ENCODE data around the gene ABHD17C. TPM values are rescaled to one million over a fixed set of nuclear protein-coding genes. Genes with fewer than 3 reads are reported as not detected.

Gene ABHD17C
- total and polyA plus RNA-seq, 2 of the 8 experiments (the other 6 are each of a cell fraction or from before 2014, with no cell fraction given) = 20.2 to 29.8 TPM

DNA sequence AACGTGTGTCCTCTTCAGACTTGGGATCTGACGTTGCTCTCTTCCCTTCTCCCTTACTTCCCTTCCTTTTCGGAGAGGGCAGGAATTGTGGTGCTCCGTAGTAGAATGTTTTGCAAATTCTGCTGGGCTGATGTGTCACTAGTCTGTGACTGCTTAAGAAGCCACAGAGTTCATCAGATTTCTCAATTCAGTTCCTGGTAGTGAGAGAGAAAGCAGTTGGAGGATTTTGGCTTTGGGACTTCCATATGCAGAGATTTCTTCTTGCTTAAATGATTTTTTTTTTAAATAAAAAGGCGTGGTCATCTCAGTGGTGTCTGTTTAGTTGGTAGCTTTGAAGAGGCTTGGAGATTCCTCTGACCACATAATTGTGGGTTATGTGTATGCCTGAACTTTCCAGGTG is 94.2 kb downstream of the ABHD17C start (continued):
- TF ChIP-seq SAP30 (IDR thresholded peaks at IDR 0.05; ENCODE audit: insufficient read depth, insufficient replicate concordance, low read length) (no peak), GTF2F1 (IDR thresholded peaks at IDR 0.05; ENCODE audit: borderline replicate concordance, low read depth, low read length) (no peak), RNF2 (IDR thresholded peaks at IDR 0.05; ENCODE audit: borderline replicate concordance, low read depth, low read length, missing control alignments, poor library complexity, severe bottlenecking) (no peak), MAFK (IDR thresholded peaks at IDR 0.05; ENCODE audit: low read depth, low read length) (no peak)
- TF ChIP-seq, protein P1, sequence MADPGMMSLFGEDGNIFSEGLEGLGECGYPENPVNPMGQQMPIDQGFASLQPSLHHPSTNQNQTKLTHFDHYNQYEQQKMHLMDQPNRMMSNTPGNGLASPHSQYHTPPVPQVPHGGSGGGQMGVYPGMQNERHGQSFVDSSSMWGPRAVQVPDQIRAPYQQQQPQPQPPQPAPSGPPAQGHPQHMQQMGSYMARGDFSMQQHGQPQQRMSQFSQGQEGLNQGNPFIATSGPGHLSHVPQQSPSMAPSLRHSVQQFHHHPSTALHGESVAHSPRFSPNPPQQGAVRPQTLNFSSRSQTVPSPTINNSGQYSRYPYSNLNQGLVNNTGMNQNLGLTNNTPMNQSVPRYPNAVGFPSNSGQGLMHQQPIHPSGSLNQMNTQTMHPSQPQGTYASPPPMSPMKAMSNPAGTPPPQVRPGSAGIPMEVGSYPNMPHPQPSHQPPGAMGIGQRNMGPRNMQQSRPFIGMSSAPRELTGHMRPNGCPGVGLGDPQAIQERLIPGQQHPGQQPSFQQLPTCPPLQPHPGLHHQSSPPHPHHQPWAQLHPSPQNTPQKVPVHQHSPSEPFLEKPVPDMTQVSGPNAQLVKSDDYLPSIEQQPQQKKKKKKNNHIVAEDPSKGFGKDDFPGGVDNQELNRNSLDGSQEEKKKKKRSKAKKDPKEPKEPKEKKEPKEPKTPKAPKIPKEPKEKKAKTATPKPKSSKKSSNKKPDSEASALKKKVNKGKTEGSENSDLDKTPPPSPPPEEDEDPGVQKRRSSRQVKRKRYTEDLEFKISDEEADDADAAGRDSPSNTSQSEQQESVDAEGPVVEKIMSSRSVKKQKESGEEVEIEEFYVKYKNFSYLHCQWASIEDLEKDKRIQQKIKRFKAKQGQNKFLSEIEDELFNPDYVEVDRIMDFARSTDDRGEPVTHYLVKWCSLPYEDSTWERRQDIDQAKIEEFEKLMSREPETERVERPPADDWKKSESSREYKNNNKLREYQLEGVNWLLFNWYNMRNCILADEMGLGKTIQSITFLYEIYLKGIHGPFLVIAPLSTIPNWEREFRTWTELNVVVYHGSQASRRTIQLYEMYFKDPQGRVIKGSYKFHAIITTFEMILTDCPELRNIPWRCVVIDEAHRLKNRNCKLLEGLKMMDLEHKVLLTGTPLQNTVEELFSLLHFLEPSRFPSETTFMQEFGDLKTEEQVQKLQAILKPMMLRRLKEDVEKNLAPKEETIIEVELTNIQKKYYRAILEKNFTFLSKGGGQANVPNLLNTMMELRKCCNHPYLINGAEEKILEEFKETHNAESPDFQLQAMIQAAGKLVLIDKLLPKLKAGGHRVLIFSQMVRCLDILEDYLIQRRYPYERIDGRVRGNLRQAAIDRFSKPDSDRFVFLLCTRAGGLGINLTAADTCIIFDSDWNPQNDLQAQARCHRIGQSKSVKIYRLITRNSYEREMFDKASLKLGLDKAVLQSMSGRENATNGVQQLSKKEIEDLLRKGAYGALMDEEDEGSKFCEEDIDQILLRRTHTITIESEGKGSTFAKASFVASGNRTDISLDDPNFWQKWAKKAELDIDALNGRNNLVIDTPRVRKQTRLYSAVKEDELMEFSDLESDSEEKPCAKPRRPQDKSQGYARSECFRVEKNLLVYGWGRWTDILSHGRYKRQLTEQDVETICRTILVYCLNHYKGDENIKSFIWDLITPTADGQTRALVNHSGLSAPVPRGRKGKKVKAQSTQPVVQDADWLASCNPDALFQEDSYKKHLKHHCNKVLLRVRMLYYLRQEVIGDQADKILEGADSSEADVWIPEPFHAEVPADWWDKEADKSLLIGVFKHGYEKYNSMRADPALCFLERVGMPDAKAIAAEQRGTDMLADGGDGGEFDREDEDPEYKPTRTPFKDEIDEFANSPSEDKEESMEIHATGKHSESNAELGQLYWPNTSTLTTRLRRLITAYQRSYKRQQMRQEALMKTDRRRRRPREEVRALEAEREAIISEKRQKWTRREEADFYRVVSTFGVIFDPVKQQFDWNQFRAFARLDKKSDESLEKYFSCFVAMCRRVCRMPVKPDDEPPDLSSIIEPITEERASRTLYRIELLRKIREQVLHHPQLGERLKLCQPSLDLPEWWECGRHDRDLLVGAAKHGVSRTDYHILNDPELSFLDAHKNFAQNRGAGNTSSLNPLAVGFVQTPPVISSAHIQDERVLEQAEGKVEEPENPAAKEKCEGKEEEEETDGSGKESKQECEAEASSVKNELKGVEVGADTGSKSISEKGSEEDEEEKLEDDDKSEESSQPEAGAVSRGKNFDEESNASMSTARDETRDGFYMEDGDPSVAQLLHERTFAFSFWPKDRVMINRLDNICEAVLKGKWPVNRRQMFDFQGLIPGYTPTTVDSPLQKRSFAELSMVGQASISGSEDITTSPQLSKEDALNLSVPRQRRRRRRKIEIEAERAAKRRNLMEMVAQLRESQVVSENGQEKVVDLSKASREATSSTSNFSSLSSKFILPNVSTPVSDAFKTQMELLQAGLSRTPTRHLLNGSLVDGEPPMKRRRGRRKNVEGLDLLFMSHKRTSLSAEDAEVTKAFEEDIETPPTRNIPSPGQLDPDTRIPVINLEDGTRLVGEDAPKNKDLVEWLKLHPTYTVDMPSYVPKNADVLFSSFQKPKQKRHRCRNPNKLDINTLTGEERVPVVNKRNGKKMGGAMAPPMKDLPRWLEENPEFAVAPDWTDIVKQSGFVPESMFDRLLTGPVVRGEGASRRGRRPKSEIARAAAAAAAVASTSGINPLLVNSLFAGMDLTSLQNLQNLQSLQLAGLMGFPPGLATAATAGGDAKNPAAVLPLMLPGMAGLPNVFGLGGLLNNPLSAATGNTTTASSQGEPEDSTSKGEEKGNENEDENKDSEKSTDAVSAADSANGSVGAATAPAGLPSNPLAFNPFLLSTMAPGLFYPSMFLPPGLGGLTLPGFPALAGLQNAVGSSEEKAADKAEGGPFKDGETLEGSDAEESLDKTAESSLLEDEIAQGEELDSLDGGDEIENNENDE (IDR thresholded peaks at IDR 0.05; ENCODE audit: insufficient replicate concordance, low read length) = no peak

All from H1 (cell line).